ENCODE results near the gene ODR4. TPM values are rescaled to one million over a fixed set of nuclear protein-coding genes. Genes with fewer than 3 reads are reported as not detected.

ODR4 gene
- total RNA-seq, 6 donors from 2014 or later: 10.7 to 36.7 (median 19.2) TPM

DNA sequence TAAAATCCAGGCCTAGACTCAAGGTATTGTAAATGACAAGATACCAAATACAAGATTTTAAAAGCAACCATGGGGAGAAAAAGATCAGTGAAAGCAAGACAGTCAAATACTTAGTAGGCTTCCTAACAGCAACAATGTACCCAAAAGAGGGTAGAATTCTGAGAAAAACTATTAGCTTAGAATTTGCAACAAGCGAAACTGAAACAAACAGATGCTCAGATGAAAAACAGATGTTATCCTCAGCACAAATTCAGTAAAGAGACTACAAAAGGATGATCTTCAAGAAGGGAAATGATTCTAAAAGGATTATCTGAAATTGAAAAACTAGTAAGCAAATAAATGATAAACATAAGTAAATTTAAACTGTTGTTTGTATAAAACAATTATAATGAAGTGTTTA lies 45.3 kb downstream of the ODR4 start:
- no peaks in the 10 kb centered on the region for H3K27me3 ChIP-seq
- WGBS, 2 donors: 71 to 86% methylated on average over 1 of the region's 1 CpG
- H3K27ac ChIP-seq: peak overlapping the region in 1 of 4 donors; percentile 38
- TF ChIP-seq CTCF (IDR thresholded peaks at IDR 0.05): no peak
- no peak for TF ChIP-seq POLR2AphosphoS5 (IDR thresholded peaks at IDR 0.05)
- TF ChIP-seq EP300 (IDR thresholded peaks at IDR 0.05): no peak
- TF ChIP-seq POLR2A (IDR thresholded peaks at IDR 0.05): no peak
- no peak overlapping the region for H3K4me3 ChIP-seq
- peaks cover 0 to 32% (median 9%) of the 10 kb centered on the region in 4 donors for H3K36me3 ChIP-seq
- no peaks in the 10 kb centered on the region for H3K9me3 ChIP-seq
- DNase-seq (no peak), ATAC-seq (ENCODE audit: low FRiP score in 2 of 2) (no peak)
- no peaks in the 10 kb centered on the region for H3K4me1 ChIP-seq

GRCh38 chr1:186421446-186421845 lies 45.8 kb downstream of the ODR4 start:
- Histone ChIP-seq H3K4me1 (no peaks in the 10 kb centered on the region), H3K36me3 (peaks cover 0 to 32% (median 9%) of the 10 kb centered on the region in 4 donors), H3K9me3 (no peaks in the 10 kb centered on the region), H3K27ac (peak overlapping the region in 1 of 4 donors; percentile 38), H3K27me3 (no peaks in the 10 kb centered on the region), H3K4me3 (no peak overlapping the region)
- DNase-seq: no peak
- WGBS, 2 donors: 81 to 84% methylated on average over 6 of the region's 6 CpGs
- ATAC-seq (ENCODE audit: low FRiP score in 2 of 2): no peak
- TF ChIP-seq CTCF (IDR thresholded peaks at IDR 0.05) (no peak), POLR2A (IDR thresholded peaks at IDR 0.05) (no peak), POLR2AphosphoS5 (IDR thresholded peaks at IDR 0.05) (no peak), EP300 (IDR thresholded peaks at IDR 0.05) (no peak)

GRCh38 chr1:186424539-186424938 lies 48.9 kb downstream of the ODR4 start:
- DNase-seq: no peak
- TF ChIP-seq EP300 (IDR thresholded peaks at IDR 0.05) (no peak), POLR2AphosphoS5 (IDR thresholded peaks at IDR 0.05) (peak in 1 of 2 donors; percentile 26), POLR2A (IDR thresholded peaks at IDR 0.05) (no peak)

GRCh38 chr1:186426118-186426517 lies 50.5 kb downstream of the ODR4 start:
- 85 to 89% methylated on average over 3 of the region's 3 CpGs for WGBS, 2 donors
- no peak for ATAC-seq (ENCODE audit: low FRiP score in 2 of 2)
- Histone ChIP-seq H3K27ac (no peak overlapping the region), H3K27me3 (no peaks in the 10 kb centered on the region), H3K9me3 (no peaks in the 10 kb centered on the region), H3K4me1 (no peaks in the 10 kb centered on the region), H3K4me3 (no peak overlapping the region), H3K36me3 (no peaks in the 10 kb centered on the region)
- no peak for TF ChIP-seq EP300 (IDR thresholded peaks at IDR 0.05)
- no peak for DNase-seq

More at GRCh38 chr1:186424539-186424938, 48.9 kb downstream of the ODR4 start:
- no peak for ATAC-seq (ENCODE audit: low FRiP score in 2 of 2)
- Histone ChIP-seq H3K9me3 (no peaks in the 10 kb centered on the region), H3K4me1 (no peaks in the 10 kb centered on the region), H3K4me3 (no peak overlapping the region), H3K27me3 (no peaks in the 10 kb centered on the region), H3K27ac (no peak overlapping the region), H3K36me3 (peaks cover 0 to 16% (median under 1%) of the 10 kb centered on the region in 4 donors)
- WGBS, 2 donors: 59 to 81% methylated on average over 2 of the region's 2 CpGs

DNA sequence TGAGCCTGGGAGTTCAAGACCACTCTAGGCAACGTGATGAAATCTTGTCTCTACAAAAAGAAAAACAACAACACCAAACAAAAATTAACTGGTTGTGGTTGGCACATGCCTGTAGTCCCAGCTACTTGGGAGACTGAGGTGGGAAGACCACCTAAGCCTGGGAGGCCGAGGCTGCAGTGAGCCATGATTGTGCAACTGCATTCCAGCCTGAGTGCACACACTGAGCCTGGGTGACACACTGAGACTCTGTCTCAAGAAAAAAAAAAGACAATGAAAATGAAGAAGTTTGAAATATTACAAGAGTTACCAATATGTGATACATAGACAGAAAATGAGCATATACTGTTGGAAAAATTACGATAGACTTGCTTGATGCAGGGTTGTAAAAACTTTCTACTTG lies 53.4 kb downstream of the ODR4 start:
- DNase-seq: no peak
- H3K36me3 ChIP-seq: no peaks in the 10 kb centered on the region
- ATAC-seq (ENCODE audit: low FRiP score in 2 of 2): no peak
- no peak overlapping the region for H3K27ac ChIP-seq
- no peaks in the 10 kb centered on the region for H3K4me1 ChIP-seq
- H3K9me3 ChIP-seq: no peaks in the 10 kb centered on the region
- H3K27me3 ChIP-seq: no peaks in the 10 kb centered on the region
- TF ChIP-seq CTCF (IDR thresholded peaks at IDR 0.05) (no peak), POLR2AphosphoS5 (IDR thresholded peaks at IDR 0.05) (no peak), EP300 (IDR thresholded peaks at IDR 0.05) (no peak), POLR2A (IDR thresholded peaks at IDR 0.05) (no peak)
- whole genome bisulfite sequencing, 2 donors: 87 to 88% methylated on average over 3 of the region's 3 CpGs
- no peak overlapping the region for H3K4me3 ChIP-seq

DNA sequence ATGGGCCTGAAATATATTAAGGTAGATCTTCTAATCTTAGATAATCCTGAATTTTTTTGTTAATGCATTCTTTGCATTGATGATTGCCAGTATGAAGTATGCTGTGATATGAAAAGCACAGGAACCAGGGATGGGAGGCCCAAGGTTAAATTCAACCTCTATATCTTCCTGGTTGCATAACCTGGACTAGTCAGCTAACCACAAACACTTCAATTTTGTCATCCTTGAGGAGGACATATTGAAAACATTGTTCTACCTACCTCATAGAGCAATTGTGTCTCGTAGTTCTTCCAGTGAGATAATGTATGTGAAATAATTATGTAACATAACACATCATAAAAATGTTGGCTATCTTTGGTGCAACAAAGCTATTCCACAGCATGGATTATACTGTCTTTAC lies 59.7 kb downstream of the ODR4 start:
- 70 to 81% methylated on average over 1 of the region's 1 CpG for WGBS, 2 donors
- H3K4me1 ChIP-seq: no peaks in the 10 kb centered on the region
- no peak overlapping the region for H3K4me3 ChIP-seq
- no peak overlapping the region for H3K27ac ChIP-seq
- no peaks in the 10 kb centered on the region for H3K36me3 ChIP-seq
- TF ChIP-seq POLR2A (IDR thresholded peaks at IDR 0.05): no peak
- no peak for TF ChIP-seq POLR2AphosphoS5 (IDR thresholded peaks at IDR 0.05)
- TF ChIP-seq EP300 (IDR thresholded peaks at IDR 0.05): no peak
- no peak for TF ChIP-seq CTCF (IDR thresholded peaks at IDR 0.05)
- DNase-seq: no peak
- H3K27me3 ChIP-seq: no peaks in the 10 kb centered on the region
- no peaks in the 10 kb centered on the region for H3K9me3 ChIP-seq
- ATAC-seq (ENCODE audit: low FRiP score in 2 of 2): no peak

All from upper lobe of left lung (tissue), 6 donors.